Measurements from ENCODE around the gene RPS18. TPM values are rescaled to one million over a fixed set of nuclear protein-coding genes. Genes with fewer than 3 reads are reported as not detected.
A peak's percentile ranks its signal among the peaks of the same experiment; 100 is the strongest.

Gene RPS18
- total and polyA plus RNA-seq, 2 of the 13 experiments (the other 11 are each of a cell fraction or from before 2014, with no cell fraction given) = 3,896 to 5,806 TPM

DNA sequence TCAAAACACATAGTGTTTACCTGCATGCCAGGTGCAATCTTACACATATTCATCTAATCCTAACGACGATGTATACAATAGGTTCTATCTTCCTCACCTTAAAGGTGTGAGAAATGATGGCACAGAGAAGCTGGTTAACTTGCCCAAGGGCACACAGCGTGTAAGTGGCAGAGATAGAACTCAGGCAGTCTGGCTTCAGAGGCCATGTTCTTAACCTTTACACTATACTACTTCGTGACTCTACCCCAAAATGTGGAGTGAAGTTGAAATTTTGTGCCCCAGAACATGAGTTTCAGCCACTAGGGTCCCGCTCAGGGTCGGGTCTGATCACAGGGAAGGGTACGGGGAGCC lies 783 bp upstream of the RPS18 start (continued):
- TF ChIP-seq, protein P1, sequence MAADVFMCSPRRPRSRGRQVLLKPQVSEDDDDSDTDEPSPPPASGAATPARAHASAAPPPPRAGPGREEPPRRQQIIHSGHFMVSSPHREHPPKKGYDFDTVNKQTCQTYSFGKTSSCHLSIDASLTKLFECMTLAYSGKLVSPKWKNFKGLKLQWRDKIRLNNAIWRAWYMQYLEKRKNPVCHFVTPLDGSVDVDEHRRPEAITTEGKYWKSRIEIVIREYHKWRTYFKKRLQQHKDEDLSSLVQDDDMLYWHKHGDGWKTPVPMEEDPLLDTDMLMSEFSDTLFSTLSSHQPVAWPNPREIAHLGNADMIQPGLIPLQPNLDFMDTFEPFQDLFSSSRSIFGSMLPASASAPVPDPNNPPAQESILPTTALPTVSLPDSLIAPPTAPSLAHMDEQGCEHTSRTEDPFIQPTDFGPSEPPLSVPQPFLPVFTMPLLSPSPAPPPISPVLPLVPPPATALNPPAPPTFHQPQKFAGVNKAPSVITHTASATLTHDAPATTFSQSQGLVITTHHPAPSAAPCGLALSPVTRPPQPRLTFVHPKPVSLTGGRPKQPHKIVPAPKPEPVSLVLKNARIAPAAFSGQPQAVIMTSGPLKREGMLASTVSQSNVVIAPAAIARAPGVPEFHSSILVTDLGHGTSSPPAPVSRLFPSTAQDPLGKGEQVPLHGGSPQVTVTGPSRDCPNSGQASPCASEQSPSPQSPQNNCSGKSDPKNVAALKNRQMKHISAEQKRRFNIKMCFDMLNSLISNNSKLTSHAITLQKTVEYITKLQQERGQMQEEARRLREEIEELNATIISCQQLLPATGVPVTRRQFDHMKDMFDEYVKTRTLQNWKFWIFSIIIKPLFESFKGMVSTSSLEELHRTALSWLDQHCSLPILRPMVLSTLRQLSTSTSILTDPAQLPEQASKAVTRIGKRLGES (CRISPR knock-in tag; IDR thresholded peaks at IDR 0.05; ENCODE audit: borderline replicate concordance) = peak; percentile 1; the same call in 1 of the 2 replicates
- TF ChIP-seq, protein P2, sequence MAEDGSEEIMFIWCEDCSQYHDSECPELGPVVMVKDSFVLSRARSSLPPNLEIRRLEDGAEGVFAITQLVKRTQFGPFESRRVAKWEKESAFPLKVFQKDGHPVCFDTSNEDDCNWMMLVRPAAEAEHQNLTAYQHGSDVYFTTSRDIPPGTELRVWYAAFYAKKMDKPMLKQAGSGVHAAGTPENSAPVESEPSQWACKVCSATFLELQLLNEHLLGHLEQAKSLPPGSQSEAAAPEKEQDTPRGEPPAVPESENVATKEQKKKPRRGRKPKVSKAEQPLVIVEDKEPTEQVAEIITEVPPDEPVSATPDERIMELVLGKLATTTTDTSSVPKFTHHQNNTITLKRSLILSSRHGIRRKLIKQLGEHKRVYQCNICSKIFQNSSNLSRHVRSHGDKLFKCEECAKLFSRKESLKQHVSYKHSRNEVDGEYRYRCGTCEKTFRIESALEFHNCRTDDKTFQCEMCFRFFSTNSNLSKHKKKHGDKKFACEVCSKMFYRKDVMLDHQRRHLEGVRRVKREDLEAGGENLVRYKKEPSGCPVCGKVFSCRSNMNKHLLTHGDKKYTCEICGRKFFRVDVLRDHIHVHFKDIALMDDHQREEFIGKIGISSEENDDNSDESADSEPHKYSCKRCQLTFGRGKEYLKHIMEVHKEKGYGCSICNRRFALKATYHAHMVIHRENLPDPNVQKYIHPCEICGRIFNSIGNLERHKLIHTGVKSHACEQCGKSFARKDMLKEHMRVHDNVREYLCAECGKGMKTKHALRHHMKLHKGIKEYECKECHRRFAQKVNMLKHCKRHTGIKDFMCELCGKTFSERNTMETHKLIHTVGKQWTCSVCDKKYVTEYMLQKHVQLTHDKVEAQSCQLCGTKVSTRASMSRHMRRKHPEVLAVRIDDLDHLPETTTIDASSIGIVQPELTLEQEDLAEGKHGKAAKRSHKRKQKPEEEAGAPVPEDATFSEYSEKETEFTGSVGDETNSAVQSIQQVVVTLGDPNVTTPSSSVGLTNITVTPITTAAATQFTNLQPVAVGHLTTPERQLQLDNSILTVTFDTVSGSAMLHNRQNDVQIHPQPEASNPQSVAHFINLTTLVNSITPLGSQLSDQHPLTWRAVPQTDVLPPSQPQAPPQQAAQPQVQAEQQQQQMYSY (CRISPR knock-in tag; IDR thresholded peaks at IDR 0.05) = no peak
- TF ChIP-seq SIX4 (CRISPR knock-in tag; IDR thresholded peaks at IDR 0.05) = no peak
- TF ChIP-seq, protein P3, sequence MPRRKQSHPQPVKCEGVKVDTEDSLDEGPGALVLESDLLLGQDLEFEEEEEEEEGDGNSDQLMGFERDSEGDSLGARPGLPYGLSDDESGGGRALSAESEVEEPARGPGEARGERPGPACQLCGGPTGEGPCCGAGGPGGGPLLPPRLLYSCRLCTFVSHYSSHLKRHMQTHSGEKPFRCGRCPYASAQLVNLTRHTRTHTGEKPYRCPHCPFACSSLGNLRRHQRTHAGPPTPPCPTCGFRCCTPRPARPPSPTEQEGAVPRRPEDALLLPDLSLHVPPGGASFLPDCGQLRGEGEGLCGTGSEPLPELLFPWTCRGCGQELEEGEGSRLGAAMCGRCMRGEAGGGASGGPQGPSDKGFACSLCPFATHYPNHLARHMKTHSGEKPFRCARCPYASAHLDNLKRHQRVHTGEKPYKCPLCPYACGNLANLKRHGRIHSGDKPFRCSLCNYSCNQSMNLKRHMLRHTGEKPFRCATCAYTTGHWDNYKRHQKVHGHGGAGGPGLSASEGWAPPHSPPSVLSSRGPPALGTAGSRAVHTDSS (CRISPR knock-in tag; conservative IDR thresholded peaks at IDR 0.05) = no peak
- TF ChIP-seq TGIF2 (CRISPR knock-in tag; IDR thresholded peaks at IDR 0.05) = no peak
- TF ChIP-seq SRF (IDR thresholded peaks at IDR 0.05; ENCODE audit: low read depth, low read length) = no peak
- peak; percentile 18 for TF ChIP-seq ZEB1 (IDR thresholded peaks at IDR 0.05; ENCODE audit: insufficient replicate concordance, low read depth)
- TF ChIP-seq, protein P4, sequence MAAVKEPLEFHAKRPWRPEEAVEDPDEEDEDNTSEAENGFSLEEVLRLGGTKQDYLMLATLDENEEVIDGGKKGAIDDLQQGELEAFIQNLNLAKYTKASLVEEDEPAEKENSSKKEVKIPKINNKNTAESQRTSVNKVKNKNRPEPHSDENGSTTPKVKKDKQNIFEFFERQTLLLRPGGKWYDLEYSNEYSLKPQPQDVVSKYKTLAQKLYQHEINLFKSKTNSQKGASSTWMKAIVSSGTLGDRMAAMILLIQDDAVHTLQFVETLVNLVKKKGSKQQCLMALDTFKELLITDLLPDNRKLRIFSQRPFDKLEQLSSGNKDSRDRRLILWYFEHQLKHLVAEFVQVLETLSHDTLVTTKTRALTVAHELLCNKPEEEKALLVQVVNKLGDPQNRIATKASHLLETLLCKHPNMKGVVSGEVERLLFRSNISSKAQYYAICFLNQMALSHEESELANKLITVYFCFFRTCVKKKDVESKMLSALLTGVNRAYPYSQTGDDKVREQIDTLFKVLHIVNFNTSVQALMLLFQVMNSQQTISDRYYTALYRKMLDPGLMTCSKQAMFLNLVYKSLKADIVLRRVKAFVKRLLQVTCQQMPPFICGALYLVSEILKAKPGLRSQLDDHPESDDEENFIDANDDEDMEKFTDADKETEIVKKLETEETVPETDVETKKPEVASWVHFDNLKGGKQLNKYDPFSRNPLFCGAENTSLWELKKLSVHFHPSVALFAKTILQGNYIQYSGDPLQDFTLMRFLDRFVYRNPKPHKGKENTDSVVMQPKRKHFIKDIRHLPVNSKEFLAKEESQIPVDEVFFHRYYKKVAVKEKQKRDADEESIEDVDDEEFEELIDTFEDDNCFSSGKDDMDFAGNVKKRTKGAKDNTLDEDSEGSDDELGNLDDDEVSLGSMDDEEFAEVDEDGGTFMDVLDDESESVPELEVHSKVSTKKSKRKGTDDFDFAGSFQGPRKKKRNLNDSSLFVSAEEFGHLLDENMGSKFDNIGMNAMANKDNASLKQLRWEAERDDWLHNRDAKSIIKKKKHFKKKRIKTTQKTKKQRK (IDR thresholded peaks at IDR 0.05; ENCODE audit: low read length) = no peak
- no peak for TF ChIP-seq KDM5B (CRISPR knock-in tag; IDR thresholded peaks at IDR 0.05; ENCODE audit: borderline replicate concordance)
- TF ChIP-seq, protein P5, sequence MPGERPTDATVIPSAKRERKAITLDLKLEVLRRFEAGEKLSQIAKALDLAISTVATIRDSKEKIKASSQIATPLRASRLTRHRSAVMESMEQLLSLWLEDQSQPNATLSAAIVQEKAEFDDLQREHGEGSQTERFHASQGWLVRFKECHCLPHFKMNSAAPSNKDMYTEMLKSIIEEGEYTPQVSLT (CRISPR knock-in tag; IDR thresholded peaks at IDR 0.05; ENCODE audit: borderline replicate concordance, low read depth) = no peak
- no peak for TF ChIP-seq RAD51 (IDR thresholded peaks at IDR 0.05; ENCODE audit: borderline replicate concordance)
- no peak for TF ChIP-seq ZNF24 (IDR thresholded peaks at IDR 0.05)
- TF ChIP-seq KDM4B (CRISPR knock-in tag; IDR thresholded peaks at IDR 0.05) = no peak
- no peak for TF ChIP-seq KAT7 (CRISPR knock-in tag; IDR thresholded peaks at IDR 0.05; ENCODE audit: borderline replicate concordance)
- no peak for TF ChIP-seq TBL1XR1 (IDR thresholded peaks at IDR 0.05; ENCODE audit: borderline replicate concordance, low read length, partially characterized antibody)
- peak; percentile 72 for TF ChIP-seq ZFP36 (IDR thresholded peaks at IDR 0.05; ENCODE audit: borderline replicate concordance, low read depth, low read length, partially characterized antibody)
- no peak for TF ChIP-seq TAF15 (IDR thresholded peaks at IDR 0.05; ENCODE audit: low read depth, low read length, poor library complexity, severe bottlenecking)
- TF ChIP-seq SP140L (CRISPR knock-in tag; IDR thresholded peaks at IDR 0.05; ENCODE audit: borderline replicate concordance) = no peak

Data from HepG2 (cell line).